Gastrocnemius medialis (tissue), 4 donors: ENCODE results near the gene VPS41.

Experiments used
- POLR2A ChIP-seq, 2 donors: fragments of 450-650 bp; IDR thresholded peaks; one replicate each; pipeline ENCODE4 v1.6.1; 2017; ENCODE audit warnings: antibody characterized with exemption in 2 of 2, mild to moderate bottlenecking in 2 of 2, moderate library complexity in 2 of 2
- TF ChIP-seq, protein P1 (sequence below), 5 experiments: fragments of 450-650 bp in 3 of 5; fragments of 200-600 bp in 2 of 5; sonication (generic) in 2 of 5; IDR thresholded peaks in 4 of 5; conservative IDR thresholded peaks in 1 of 5; 1 replicate in 4 of 5; 2 replicates in 1 of 5; pipeline ENCODE4 v1.5.1; 2016 to 2019; ENCODE audit warnings: antibody characterized with exemption in 5 of 5, mild to moderate bottlenecking in 3 of 5, moderate library complexity in 3 of 5

DNA sequence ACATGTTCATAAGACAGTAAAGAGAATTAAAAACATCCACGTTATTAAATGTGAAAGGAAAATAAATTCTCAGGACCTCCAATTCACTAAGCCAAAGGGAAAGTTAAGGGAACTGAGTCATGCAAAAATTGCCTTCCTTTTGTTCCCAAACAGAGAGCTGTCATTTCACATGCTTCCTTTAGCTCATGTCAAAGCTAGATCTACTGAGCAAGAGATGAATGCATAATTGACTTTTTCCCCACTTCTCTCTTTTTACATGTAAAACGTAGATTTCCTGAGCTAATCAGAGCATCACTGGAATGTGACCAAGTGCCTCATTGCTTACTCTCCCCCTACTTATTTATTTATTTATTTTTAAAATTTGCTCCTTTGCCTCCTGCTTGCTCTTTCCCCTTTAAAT, 148.8 kb downstream of the VPS41 start:
- TF ChIP-seq, protein P1, sequence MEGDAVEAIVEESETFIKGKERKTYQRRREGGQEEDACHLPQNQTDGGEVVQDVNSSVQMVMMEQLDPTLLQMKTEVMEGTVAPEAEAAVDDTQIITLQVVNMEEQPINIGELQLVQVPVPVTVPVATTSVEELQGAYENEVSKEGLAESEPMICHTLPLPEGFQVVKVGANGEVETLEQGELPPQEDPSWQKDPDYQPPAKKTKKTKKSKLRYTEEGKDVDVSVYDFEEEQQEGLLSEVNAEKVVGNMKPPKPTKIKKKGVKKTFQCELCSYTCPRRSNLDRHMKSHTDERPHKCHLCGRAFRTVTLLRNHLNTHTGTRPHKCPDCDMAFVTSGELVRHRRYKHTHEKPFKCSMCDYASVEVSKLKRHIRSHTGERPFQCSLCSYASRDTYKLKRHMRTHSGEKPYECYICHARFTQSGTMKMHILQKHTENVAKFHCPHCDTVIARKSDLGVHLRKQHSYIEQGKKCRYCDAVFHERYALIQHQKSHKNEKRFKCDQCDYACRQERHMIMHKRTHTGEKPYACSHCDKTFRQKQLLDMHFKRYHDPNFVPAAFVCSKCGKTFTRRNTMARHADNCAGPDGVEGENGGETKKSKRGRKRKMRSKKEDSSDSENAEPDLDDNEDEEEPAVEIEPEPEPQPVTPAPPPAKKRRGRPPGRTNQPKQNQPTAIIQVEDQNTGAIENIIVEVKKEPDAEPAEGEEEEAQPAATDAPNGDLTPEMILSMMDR (IDR thresholded peaks at IDR 0.05 in 4 of 5, conservative IDR thresholded peaks at IDR 0.05 in 1 of 5): no peak
- no peak for TF ChIP-seq POLR2A (IDR thresholded peaks at IDR 0.05)
